ENCODE measurements around the gene HDAC4. TPM values are rescaled to one million over a fixed set of nuclear protein-coding genes. Genes with fewer than 3 reads are reported as not detected.
A peak's percentile ranks its signal among the peaks of the same experiment; 100 is the strongest.

HDAC4 gene
- total RNA-seq, 4 donors from 2014 or later: 68.0 to 123 (median 86.5) TPM

DNA sequence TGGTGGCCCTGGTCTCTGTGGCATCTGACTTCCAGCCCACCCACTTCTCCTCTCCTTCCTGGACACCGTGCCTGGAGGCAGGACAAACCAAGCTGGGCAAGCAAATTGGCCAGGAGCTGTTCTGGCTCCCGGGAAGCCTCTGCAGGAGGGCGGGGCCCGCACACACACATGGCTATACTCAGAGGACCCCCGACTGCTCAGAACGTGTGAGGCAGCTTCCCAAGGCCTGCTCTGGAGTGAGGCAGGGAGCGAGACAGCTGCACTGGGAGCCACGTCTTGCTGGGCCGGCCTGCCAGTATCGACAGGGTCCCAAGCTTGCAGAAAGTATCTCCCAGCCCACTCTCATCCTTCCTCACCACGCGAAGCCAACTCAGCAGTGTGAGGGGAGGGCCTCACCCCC, 295.6 kb downstream of the HDAC4 start:
- Histone ChIP-seq H3K4me3 (no peak overlapping the region), H3K9me3 (no peaks in the 10 kb centered on the region), H3K4me1 (peaks cover 0 to 15% (median 0%) of the 10 kb centered on the region in 4 donors), H3K36me3 (peaks cover 3 to 97% (median 11%) of the 10 kb centered on the region in 3 donors), H3K27me3 (no peaks in the 10 kb centered on the region), H3K27ac (peak overlapping the region in 1 of 4 donors; percentile 59)
- TF ChIP-seq EP300 (IDR thresholded peaks at IDR 0.05): no peak
- TF ChIP-seq POLR2A (IDR thresholded peaks at IDR 0.05): no peak
- TF ChIP-seq, protein P1, sequence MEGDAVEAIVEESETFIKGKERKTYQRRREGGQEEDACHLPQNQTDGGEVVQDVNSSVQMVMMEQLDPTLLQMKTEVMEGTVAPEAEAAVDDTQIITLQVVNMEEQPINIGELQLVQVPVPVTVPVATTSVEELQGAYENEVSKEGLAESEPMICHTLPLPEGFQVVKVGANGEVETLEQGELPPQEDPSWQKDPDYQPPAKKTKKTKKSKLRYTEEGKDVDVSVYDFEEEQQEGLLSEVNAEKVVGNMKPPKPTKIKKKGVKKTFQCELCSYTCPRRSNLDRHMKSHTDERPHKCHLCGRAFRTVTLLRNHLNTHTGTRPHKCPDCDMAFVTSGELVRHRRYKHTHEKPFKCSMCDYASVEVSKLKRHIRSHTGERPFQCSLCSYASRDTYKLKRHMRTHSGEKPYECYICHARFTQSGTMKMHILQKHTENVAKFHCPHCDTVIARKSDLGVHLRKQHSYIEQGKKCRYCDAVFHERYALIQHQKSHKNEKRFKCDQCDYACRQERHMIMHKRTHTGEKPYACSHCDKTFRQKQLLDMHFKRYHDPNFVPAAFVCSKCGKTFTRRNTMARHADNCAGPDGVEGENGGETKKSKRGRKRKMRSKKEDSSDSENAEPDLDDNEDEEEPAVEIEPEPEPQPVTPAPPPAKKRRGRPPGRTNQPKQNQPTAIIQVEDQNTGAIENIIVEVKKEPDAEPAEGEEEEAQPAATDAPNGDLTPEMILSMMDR (IDR thresholded peaks at IDR 0.05): no peak
- 68 to 73% methylated on average over 12 of the region's 12 CpGs for WGBS, 2 donors
- DNase-seq (ENCODE audit: low spot score in 2 of 2): no peak

GRCh38 chr2:239104800-239105199, 296.0 kb downstream of the HDAC4 start:
- Histone ChIP-seq H3K9me3 (no peaks in the 10 kb centered on the region), H3K27ac (no peak overlapping the region), H3K27me3 (no peaks in the 10 kb centered on the region), H3K36me3 (peaks cover 3 to 98% (median 11%) of the 10 kb centered on the region in 3 donors), H3K4me1 (peaks cover 0 to 10% (median 0%) of the 10 kb centered on the region in 4 donors), H3K4me3 (no peak overlapping the region)
- TF ChIP-seq, protein P1 (IDR thresholded peaks at IDR 0.05): no peak
- TF ChIP-seq POLR2A (IDR thresholded peaks at IDR 0.05): no peak
- TF ChIP-seq EP300 (IDR thresholded peaks at IDR 0.05): no peak
- 91 to 92% methylated on average over 17 of the region's 17 CpGs for WGBS, 2 donors
- no peak for DNase-seq (ENCODE audit: low spot score in 2 of 2)

DNA sequence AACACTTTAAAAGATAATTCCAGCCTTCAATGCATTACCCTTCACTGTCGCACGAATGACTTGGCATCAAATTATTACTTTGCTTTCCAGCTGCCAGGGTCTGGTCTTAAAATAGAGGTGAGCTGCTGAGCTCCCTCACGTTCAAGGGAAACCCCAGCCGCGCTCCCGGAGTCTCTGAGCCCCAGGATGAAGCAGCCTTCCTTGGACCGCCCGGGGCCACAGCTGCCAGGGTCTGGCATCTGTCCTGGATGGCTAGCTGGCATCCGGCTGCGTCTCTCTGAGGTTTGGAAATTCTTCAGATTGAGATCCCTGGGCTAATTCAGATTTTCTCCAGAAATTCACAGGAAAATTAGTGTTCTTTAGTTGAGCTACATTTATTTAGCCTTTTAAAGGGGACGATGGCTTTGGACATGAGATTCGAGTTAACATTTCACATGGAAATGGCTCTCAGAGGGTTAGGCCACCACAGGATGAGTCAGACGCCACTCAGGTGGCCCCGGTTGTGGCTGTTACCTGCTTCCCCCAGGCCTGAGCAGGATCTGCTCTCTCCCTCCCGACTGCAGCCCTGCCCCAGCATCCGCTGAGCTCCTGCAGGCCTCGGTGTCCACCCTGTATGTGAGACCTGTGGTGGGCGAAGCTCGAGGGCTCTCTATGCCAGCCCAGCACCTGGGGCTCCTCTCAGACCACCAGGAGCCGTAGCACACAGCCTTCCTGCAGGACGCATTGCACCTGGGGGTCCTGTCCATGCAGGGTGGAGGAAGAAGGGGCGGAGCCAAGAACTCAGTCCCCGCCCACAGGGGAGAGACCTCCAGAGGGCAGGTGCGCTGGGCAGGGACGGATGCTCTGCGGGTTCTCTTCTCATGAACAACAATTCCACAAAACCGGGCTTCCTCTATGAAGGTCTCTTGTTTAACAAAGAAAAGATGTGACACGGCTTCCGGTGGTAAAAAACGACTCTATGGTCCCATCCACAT, 297.4 kb downstream of the HDAC4 start:
- peaks cover 3 to 100% (median 11%) of the 10 kb centered on the region in 3 donors for H3K36me3 ChIP-seq
- no peaks in the 10 kb centered on the region for H3K27me3 ChIP-seq
- no peak for TF ChIP-seq POLR2A (IDR thresholded peaks at IDR 0.05)
- no peak for TF ChIP-seq EP300 (IDR thresholded peaks at IDR 0.05)
- TF ChIP-seq, protein P1 (IDR thresholded peaks at IDR 0.05): no peak
- 91 to 93% methylated on average over 30 of the region's 30 CpGs for WGBS, 2 donors
- peaks cover 0 to 9% (median 0%) of the 10 kb centered on the region in 4 donors for H3K4me1 ChIP-seq
- no peak overlapping the region for H3K4me3 ChIP-seq
- no peaks in the 10 kb centered on the region for H3K9me3 ChIP-seq
- DNase-seq (ENCODE audit: low spot score in 2 of 2): no peak
- no peak overlapping the region for H3K27ac ChIP-seq

DNA sequence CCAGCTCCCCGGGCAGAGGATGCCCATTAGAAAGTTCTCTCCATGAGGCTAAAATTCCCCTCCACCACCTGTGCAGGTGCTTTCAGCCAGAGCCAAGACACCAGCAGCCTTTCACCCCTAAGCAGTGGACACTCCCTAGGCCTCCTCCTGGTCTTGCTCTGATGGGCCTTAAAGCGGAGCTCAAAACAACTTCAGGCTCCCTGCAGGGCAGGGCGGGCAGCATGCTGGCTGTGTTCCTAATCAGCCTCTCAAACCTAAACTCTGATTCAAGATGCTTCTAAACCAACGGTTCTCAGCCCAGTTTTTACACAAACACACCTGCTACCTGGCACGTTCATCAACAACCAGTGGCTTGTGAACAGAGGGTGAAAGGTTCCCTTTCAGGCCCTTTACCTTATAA, 298.6 kb downstream of the HDAC4 start:
- Histone ChIP-seq H3K4me3 (no peak overlapping the region), H3K27ac (no peak overlapping the region), H3K36me3 (peaks cover 3 to 100% (median 4%) of the 10 kb centered on the region in 3 donors), H3K27me3 (no peaks in the 10 kb centered on the region), H3K4me1 (peaks cover 0 to 9% (median 0%) of the 10 kb centered on the region in 4 donors), H3K9me3 (no peaks in the 10 kb centered on the region)
- DNase-seq (ENCODE audit: low spot score in 2 of 2): no peak
- TF ChIP-seq POLR2A (IDR thresholded peaks at IDR 0.05): no peak
- no peak for TF ChIP-seq EP300 (IDR thresholded peaks at IDR 0.05)
- TF ChIP-seq, protein P1 (IDR thresholded peaks at IDR 0.05): no peak
- 81 to 88% methylated on average over 5 of the region's 5 CpGs for WGBS, 2 donors

DNA sequence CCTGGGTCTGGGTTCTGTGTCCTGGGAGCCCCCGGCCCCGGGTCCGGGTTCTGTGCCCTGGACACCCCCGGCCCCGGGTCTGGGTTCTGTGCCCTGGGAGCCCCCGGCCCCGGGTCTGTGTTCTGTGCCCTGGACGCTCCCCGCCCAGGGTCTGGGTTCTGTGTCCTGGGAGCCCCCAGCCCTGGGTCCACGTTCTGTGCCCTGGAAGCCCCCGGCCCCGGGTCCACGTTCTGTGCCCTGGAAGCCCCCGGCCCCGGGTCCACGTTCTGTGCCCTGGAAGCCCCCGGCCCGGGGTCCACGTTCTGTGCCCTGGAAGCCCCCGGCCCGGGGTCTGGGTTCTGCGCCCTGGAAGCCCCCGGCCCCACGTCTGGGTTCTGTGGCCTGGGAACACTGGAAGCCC, 299.0 kb downstream of the HDAC4 start:
- TF ChIP-seq, protein P1 (IDR thresholded peaks at IDR 0.05): no peak
- TF ChIP-seq EP300 (IDR thresholded peaks at IDR 0.05): no peak
- no peak for DNase-seq (ENCODE audit: low spot score in 2 of 2)
- 85 to 91% methylated on average over 17 of the region's 24 CpGs for WGBS, 2 donors
- no peak overlapping the region for H3K27ac ChIP-seq
- H3K27me3 ChIP-seq: no peaks in the 10 kb centered on the region
- peaks cover 0 to 9% (median 0%) of the 10 kb centered on the region in 4 donors for H3K4me1 ChIP-seq
- peaks cover 0 to 100% (median 3%) of the 10 kb centered on the region in 3 donors for H3K36me3 ChIP-seq
- H3K4me3 ChIP-seq: no peak overlapping the region
- no peaks in the 10 kb centered on the region for H3K9me3 ChIP-seq

Measured in tibial nerve (tissue), 4 donors.